OCI-LY3 (cell line): ENCODE measurements around the gene IPCEF1.

Experiments used
- H2AFZ ChIP-seq: fragments of 200-600, 300-600 bp; shearing (Covaris generic); 2 replicates; pipeline ENCODE4 v1.6.0; 2014; ENCODE audit warnings: antibody characterized with exemption, low read depth, low read length
- H3K27ac ChIP-seq: fragments of 200-600, 300-600 bp; sonication (generic); 2 replicates; pipeline ENCODE4 v1.5.1; 2014; ENCODE audit warnings: mild to moderate bottlenecking, low read length, moderate library complexity, mixed read lengths
- H3K27me3 ChIP-seq: fragments of 200-600, 300-600 bp; sonication (generic); 2 replicates; pipeline ENCODE4 v1.6.1; 2014; ENCODE audit warnings: low read depth, low read length, mixed read lengths
- H3K36me3 ChIP-seq: fragments of 200-600, 300-600 bp; sonication (generic); replicated peaks from 2 replicates; pipeline ENCODE3; 2014; ENCODE audit warnings: low read depth, low read length, mixed read lengths
- H3K4me1 ChIP-seq: fragments of 300-600, 200-600 bp; sonication (generic); 2 replicates; pipeline ENCODE4 v1.6.1; 2014; ENCODE audit warnings: low read length, mixed read lengths
- H3K4me2 ChIP-seq: fragments of 200-600, 300-600 bp; sonication (generic); 2 replicates; pipeline ENCODE4 v1.6.1; 2014; ENCODE audit warnings: low read length, mixed read lengths
- H3K4me3 ChIP-seq: fragments of 300-600, 200-600 bp; sonication (generic); 2 replicates; pipeline ENCODE4 v1.5.1; 2014; ENCODE audit warnings: antibody characterized with exemption, mild to moderate bottlenecking, low read length, moderate library complexity
- H3K79me2 ChIP-seq: fragments of 300-600, 200-600 bp; shearing (Covaris generic); 2 replicates; pipeline ENCODE4 v1.6.1; 2014; ENCODE audit warnings: mild to moderate bottlenecking, low read length, mixed read lengths
- H3K9ac ChIP-seq: fragments of 300-600, 200-600 bp; shearing (Covaris generic); 2 replicates; pipeline ENCODE4 v1.6.0; 2014; ENCODE audit warnings: mild to moderate bottlenecking, low read length, moderate library complexity
- H3K9me3 ChIP-seq: fragments of 200-600, 300-600 bp; shearing (Covaris generic); 2 replicates; pipeline ENCODE4 v1.6.1; 2014; ENCODE audit warnings: low read length, mixed read lengths; ENCODE audit not compliant: insufficient read depth
- H4K20me1 ChIP-seq: fragments of 200-600, 300-600 bp; sonication (generic); 2 replicates; pipeline ENCODE4 v1.6.1; 2016; ENCODE audit warnings: low read length, mixed read lengths; ENCODE audit not compliant: insufficient read depth
- CTCF ChIP-seq: fragments of 200-600, 300-600 bp; sonication (generic); IDR thresholded peaks from 2 replicates; pipeline ENCODE4 v1.5.1; 2014; ENCODE audit warnings: antibody characterized with exemption, low read length, low read depth
- EZH2phosphoT487 ChIP-seq: fragments of 200-600 bp; shearing (Covaris generic); IDR thresholded peaks from 2 replicates; pipeline ENCODE4 v1.6.1; 2018; ENCODE audit warnings: antibody characterized with exemption, mixed run types, low read depth

Gene IPCEF1

GRCh38 chr6:154268486-154268885, 88.1 kb downstream of the IPCEF1 start:
- H3K4me2 ChIP-seq = no peak overlapping the region
- no peak overlapping the region for H3K9ac ChIP-seq
- H3K4me1 ChIP-seq = no peaks in the 10 kb centered on the region
- no peaks in the 10 kb centered on the region for H3K36me3 ChIP-seq
- H3K27me3 ChIP-seq = 0 out of 2 replicates have a peak, but pooled peaks cover 5% of the 10 kb centered on the region
- H3K79me2 ChIP-seq = no peaks in the 10 kb centered on the region
- no peak for TF ChIP-seq EZH2phosphoT487
- no peak for TF ChIP-seq CTCF
- H3K9me3 ChIP-seq = no peaks in the 10 kb centered on the region
- H2AFZ ChIP-seq = no peak overlapping the region
- no peak overlapping the region for H3K4me3 ChIP-seq
- no peak overlapping the region for H3K27ac ChIP-seq
- no peaks in the 10 kb centered on the region for H4K20me1 ChIP-seq

DNA sequence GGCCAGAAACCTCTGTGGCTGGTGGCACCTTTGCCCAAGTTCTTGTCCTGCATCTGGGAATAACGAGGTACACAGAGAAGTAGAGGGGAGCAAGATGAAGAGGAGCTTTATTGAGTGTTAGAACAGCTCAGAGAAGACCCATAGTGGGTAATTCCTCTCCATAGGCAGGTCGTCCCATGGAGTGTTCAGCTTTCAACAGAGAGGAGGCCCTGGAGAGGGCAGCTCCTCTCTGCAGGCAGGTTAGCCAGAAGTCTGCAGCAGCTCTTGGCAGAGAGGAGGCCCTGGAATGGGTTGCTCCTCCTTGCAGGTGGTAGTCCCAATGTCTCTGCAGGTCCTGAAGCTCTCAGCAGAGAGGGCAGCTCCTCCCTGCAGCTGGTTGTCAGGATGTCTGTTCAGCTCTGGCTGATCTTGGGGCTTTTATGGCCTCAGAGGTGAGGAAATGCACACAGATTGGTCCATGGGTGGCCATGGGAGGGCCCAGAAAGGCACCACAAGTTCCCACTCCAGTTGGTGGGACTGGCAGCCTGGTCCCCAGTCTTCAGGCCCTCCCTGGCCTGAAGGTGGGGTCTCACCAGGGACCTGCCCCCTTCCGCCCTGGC, 89.0 kb downstream of the IPCEF1 start:
- H3K79me2 ChIP-seq = no peaks in the 10 kb centered on the region
- no peak overlapping the region for H3K27ac ChIP-seq
- no peaks in the 10 kb centered on the region for H4K20me1 ChIP-seq
- H2AFZ ChIP-seq = no peak overlapping the region
- H3K36me3 ChIP-seq = no peaks in the 10 kb centered on the region
- H3K9ac ChIP-seq = no peak overlapping the region
- no peaks in the 10 kb centered on the region for H3K4me1 ChIP-seq
- no peak overlapping the region for H3K4me3 ChIP-seq
- TF ChIP-seq EZH2phosphoT487 = no peak
- TF ChIP-seq CTCF = no peak
- H3K4me2 ChIP-seq = no peak overlapping the region
- H3K27me3 ChIP-seq = no peaks in the 10 kb centered on the region
- H3K9me3 ChIP-seq = no peaks in the 10 kb centered on the region

GRCh38 chr6:154266560-154267099, 90.0 kb downstream of the IPCEF1 start:
- H3K4me3 ChIP-seq = no peak overlapping the region
- no peak overlapping the region for H2AFZ ChIP-seq
- TF ChIP-seq EZH2phosphoT487 (no peak), CTCF (no peak)
- H3K4me1 ChIP-seq = no peaks in the 10 kb centered on the region
- H3K79me2 ChIP-seq = no peaks in the 10 kb centered on the region
- no peaks in the 10 kb centered on the region for H3K36me3 ChIP-seq
- no peak overlapping the region for H3K27ac ChIP-seq
- H3K27me3 ChIP-seq = no peaks in the 10 kb centered on the region
- no peaks in the 10 kb centered on the region for H3K9me3 ChIP-seq
- H4K20me1 ChIP-seq = no peaks in the 10 kb centered on the region
- H3K9ac ChIP-seq = no peak overlapping the region
- no peak overlapping the region for H3K4me2 ChIP-seq

DNA sequence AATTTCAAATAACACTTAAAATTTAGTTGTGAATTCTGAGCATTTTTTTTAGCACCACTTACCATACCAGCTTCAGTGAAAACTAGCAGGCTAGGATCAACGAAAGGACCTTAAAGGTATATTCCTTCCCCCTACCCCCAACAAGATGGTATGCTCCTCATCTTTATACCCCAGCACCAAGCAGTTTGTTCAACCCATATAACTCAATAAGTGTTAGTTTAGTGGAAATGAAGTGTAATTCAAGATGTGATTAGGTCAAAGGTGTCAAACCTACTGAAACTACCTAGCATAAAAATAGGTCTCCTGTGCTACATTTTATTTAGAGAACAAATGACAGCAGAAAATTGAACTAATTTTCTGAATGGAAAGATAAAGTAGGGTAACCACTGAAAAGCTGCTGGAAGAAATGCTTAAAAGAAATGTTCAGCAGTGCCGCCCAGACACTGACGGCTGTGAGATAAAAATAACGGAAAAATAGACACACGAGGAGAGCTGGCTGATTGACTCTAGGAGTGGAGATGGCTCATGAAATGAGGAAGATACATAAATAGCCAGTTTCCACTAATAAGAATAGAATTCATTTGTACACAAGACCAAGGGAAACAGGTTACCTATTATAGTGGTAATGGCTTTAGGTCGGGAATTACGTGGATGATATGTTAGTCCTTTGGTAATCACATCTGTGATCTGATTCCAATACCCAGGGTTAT, 94.8 kb downstream of the IPCEF1 start:
- Histone ChIP-seq H3K79me2 (no peaks in the 10 kb centered on the region), H3K4me2 (no peak overlapping the region), H2AFZ (no peak overlapping the region), H3K9ac (no peak overlapping the region), H3K36me3 (no peaks in the 10 kb centered on the region), H3K9me3 (no peaks in the 10 kb centered on the region), H3K4me3 (no peak overlapping the region), H3K27ac (no peak overlapping the region), H4K20me1 (no peaks in the 10 kb centered on the region), H3K27me3 (no peaks in the 10 kb centered on the region), H3K4me1 (no peaks in the 10 kb centered on the region)
- TF ChIP-seq EZH2phosphoT487 (no peak), CTCF (no peak)
